Posterior vena cava (tissue), 2 donors: ENCODE measurements around the gene TAF1D. TPM values are rescaled to one million over a fixed set of nuclear protein-coding genes. Genes with fewer than 3 reads are reported as not detected.
"Not testable (repeated sequence)": the region's sequence is repeated elsewhere in the genome, so short reads cannot be mapped to it uniquely, and the experiment has no call there.

Experiments
- DNase-seq: peaks from one replicate; pipeline ENCODE4 v3.0.0-alpha.2; 2020; ENCODE audit warnings: low spot score
- intact Hi-C, 2 donors: fragments of 100-400 bp; cut with DNase I; formaldehyde crosslinking; loops; one replicate each; pipeline versions ENCODE4 v1.14.1 to v1.14.2; 2022 to 2023
- long read RNA-seq, 2 donors: library from polyadenylated mRNA; unstranded; transcript quantifications; one replicate each; pipeline ENCODE4 v2.0.0, GENCODE V29; 2020 to 2021
- total RNA-seq, 2 donors: library from RNA; stranded (reverse); fragmentation: NEBNext Ultra II Directional; extraction: Animal tissue kit (Norgen Biotek cat#: 25700); gene quantifications; one replicate each; pipeline ENCODE4 v1.2.1, GENCODE V29; 2021
- donor health status: DM: yes; HTN: yes; CAD: no.
- donor health status: DM: yes; HTN: yes; CAD: no.

Gene TAF1D
- 10 to 100 TPM; 72.5 to 98.5 TPM for total RNA-seq
- long read RNA-seq, donor 1, partial matches to known transcripts, result 5 of 7 reads
- long read RNA-seq, donor 1, other reads (novel, unspliced or antisense), result 2 of 7 reads
- long read RNA-seq, donor 2, partial matches to known transcripts, result 3 of 13 reads
- long read RNA-seq, donor 2, other reads (novel, unspliced or antisense), result 6 of 13 reads

DNA sequence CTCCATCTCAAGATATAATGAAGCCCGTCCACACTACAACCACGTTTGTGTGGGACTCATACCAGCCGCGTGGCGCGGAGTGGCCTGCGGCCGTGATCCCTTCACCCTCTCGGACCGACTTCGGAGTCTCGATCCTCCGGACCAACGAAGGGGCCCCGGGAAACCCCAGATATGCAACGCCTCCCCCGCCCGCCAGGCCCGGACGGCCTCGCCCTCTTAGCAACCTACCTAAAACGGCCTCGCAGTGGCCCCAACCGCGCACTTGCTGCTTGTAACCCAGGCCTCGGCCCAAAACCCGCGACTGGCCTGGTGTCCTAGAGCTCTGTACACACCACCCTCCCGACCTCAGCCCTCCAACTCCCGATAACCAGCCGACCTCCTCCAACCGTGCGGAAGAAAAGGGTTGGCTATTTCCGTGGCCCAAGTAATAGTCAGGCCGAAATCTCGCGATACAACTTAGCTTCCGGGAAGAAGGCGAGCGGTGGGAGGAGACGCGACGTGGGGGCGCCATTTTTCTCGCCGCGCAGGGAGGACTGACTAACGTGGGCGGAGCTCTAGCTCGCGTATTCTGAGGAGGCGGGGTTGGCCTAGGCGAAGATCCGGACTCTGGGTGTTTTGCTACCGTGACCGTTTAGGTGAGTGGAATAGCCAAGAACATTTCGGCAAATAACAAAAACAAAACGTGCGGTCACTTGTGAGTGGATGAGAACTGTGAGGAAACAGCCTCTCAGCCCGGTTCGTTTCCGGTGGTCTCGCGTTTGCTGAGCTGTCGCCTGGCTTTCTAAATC lies at the start of gene TAF1D, which contains the start of gene C11orf54:
Gene TAF1D, minus strand, starts transcription at position 402 of the 788 bp plus-strand sequence. CDS start 2,191 bp downstream, outside the sequence.
Gene C11orf54, plus strand, starts transcription at position 579 of the 788 bp plus-strand sequence. CDS start 5,722 bp downstream, outside the sequence.
- intact Hi-C loops, result loop anchor here in 1 of 2 donors (5.0 kb wide), 1 partner anchor 41 kb away; the partner anchor contains the start of gene MED17
- DNase-seq, result peak; percentile 99

DNA sequence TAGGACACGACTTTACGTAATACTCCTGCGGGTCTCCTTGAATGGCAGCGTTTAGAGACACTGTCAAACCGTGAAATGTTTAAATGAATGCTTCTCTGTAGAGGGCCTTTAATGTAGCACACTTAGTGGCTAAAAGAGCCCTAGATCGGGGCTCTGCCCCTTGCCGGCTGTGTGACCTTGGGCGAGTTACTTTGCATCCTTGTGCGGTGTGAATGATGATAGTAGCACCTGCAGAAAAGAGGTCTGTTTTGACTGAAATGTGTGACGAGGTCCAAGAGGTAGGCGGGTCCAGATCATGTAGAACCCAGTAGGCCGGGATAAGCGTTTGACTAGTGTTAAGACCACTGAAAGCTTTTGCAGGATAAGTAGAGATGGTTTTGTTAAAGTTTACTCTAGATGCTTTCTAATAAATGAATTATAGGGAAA lies 43.7 kb upstream of the TAF1D start:
- no peak for DNase-seq
- intact Hi-C loops, result loop anchor here in 1 of 2 donors (5.0 kb wide), 1 partner anchor 43 kb away; the partner anchor contains the start of genes C11orf54 and TAF1D

DNA sequence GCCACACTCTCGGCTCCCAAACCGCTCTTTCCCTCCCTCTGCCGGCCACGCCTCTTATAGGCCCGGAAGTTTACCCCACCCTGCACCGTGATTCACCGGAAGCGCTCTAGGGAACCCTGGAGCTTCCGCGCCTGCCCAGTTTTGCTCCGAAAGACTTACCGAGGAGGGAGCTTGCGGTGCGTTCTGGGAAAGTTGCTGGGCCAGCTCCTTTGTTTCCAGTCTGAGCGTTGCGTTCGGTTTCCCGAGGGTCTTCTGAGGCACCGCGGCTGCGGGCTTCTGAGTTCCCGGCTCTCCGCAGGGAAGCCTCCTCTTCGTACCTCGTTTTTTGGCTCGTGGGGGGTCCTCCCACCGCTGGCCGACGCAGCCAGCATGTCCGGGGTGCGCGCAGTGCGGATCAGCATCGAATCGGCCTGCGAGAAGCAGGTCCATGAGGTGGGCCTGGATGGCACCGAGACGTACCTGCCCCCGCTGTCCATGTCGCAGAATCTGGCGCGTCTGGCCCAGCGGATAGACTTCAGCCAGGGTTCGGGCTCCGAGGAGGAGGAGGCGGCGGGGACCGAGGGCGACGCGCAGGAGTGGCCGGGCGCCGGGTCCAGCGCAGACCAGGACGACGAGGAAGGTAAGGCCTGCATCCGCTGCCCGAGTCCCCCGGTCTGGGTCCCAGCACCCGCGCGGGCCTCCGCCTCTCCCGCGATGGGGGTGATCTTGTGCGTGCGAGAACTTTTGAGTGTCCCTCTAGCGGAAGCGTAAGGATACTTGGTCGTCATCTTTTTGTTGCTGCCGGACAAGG lies 43.0 kb upstream of the TAF1D start, which contains the start of gene MED17:
Gene MED17, plus strand, starts transcription at position 138 of the 790 bp plus-strand sequence. Its CDS starts 232 bp downstream, at position 370.
- intact Hi-C loops, result loop anchor here in 1 of 2 donors (5.0 kb wide), 1 partner anchor 42 kb away; the partner anchor contains the start of genes C11orf54 and TAF1D
- peak; percentile 98 for DNase-seq

GRCh38 chr11:93783765-93784144 lies 42.5 kb upstream of the TAF1D start:
- DNase-seq, result no peak
- intact Hi-C loops, result loop anchor here in 1 of 2 donors (5.0 kb wide), 1 partner anchor 41 kb away; the partner anchor contains the start of genes C11orf54 and TAF1D

GRCh38 chr11:93783362-93783761 lies 42.1 kb upstream of the TAF1D start:
- intact Hi-C loops, result loop anchor here in 1 of 2 donors (5.0 kb wide), 1 partner anchor 41 kb away; the partner anchor contains the start of genes C11orf54 and TAF1D
- DNase-seq, result no peak

- no peak for DNase-seq
- intact Hi-C loops, result no loop called here
These were observed 34.0 kb upstream of the TAF1D start for GRCh38 chr11:93775289-93775688.

DNA sequence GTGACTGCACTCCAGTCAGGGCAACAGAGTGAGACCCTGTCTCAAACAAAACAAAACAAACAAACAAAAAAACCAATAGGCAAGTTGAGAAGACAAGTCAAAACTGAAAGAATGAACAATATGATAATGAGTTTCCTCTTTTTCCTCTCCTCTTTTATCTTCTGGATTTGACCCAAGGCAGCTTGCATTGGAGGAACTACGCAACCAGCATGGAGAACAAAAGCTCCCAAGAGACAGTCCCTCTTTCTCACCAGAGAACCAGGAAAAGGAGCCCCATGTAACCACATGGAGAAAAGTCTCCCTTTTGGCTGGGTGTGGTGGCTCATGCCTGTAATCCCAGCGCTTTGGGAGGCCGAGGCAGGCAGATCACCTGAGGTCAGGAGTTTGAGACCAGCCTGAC lies 33.3 kb upstream of the TAF1D start:
- DNase-seq, intact Hi-C loops: not testable (repeated sequence)

DNA sequence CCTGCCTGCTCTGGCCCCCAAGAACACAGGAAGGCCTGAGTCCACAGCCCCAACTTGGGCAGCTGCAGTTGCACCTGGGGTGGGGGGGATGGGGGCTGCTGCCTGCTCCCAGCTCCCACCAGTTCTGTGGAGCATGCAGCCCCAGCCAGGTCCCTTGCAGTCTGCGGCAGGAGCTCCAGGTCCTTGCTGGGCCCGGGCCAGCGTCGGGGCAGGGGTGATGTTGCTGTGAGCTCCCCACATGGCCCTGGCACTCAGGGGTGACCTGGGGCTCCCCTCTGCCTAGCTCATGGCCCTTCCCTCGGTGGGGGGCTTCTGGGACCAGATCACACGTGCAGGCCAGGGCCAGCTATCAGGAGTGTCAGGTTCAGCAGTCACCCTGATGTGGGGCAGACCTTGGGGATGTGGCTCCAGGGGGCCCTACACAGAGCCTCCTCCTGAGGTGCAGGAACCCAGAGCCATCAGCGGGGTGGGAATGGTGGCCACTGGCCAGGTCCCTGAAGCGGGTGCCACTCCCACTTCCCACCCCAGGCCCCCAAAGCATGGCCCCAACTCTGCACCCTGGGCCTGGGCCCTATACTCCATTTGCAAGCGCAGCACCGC lies 32.4 kb upstream of the TAF1D start:
- intact Hi-C loops, result no loop called here
- DNase-seq, result no peak

- no peak for DNase-seq
- intact Hi-C loops, result no loop called here
These were observed 31.8 kb upstream of the TAF1D start for GRCh38 chr11:93773045-93773477.

- DNase-seq, result no peak
- intact Hi-C loops, result no loop called here
These were observed 30.8 kb upstream of the TAF1D start for GRCh38 chr11:93772123-93772522.

GRCh38 chr11:93770160-93770559 lies 28.9 kb upstream of the TAF1D start:
- no peak for DNase-seq
- intact Hi-C loops, result no loop called here

GRCh38 chr11:93767018-93767417 lies 25.7 kb upstream of the TAF1D start:
- intact Hi-C loops, result no loop called here
- no peak for DNase-seq

DNA sequence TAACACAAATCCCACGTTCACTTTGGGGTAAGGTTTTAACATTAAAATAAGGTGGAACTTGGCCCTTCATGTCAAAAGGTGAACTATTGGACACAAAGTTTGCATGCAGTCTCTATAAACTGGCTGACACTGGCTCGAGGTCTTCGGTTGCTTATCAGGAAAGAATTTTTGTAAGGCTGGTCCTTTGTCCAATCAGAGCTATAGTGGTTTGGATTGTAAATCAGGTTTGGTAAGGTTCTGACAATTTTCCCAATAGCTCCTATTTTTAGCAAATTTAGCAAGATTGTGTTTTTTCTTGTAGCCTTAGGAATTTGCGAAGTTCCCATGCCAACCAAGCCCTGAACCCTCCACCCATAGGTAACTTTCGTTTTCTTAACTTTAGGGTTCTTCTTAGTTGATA lies 25.2 kb upstream of the TAF1D start:
- intact Hi-C loops, result no loop called here
- no peak for DNase-seq

- DNase-seq, result no peak
- intact Hi-C loops, result no loop called here
These were observed 24.3 kb upstream of the TAF1D start for GRCh38 chr11:93765551-93765950.

GRCh38 chr11:93761910-93762309 lies 20.6 kb upstream of the TAF1D start:
- no peak for DNase-seq
- intact Hi-C loops, result no loop called here

DNA sequence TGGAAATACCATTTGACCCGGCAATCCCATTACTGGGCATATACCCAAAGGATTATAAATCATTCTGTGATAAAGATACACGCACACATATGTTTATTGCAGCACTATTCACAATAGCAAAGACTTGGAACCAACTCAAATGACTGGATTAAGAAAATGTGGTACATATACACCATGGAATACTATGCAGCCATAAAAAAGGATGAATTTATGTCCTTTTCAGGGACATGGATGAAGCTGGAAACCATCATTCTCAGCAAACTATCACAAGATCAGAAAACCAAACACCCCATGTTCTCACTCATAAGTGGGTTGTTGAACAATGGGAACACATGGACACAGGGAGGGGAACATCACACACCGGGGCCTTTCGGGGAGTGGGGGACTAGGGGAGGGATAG lies 17.8 kb upstream of the TAF1D start:
- intact Hi-C loops, DNase-seq: not testable (repeated sequence)

- intact Hi-C loops, result no loop called here
- DNase-seq, result no peak
These were observed 16.9 kb upstream of the TAF1D start for GRCh38 chr11:93757924-93758865.

- no peak for DNase-seq
- intact Hi-C loops, result no loop called here
These were observed 16.0 kb upstream of the TAF1D start for GRCh38 chr11:93757301-93757700.
